ENCODE data around the gene BCL2L2.

GRCh38 chr14:23259426-23259825 lies 47.2 kb upstream of the BCL2L2 start:
- no peak for TF ChIP-seq CTCF (conservative IDR thresholded peaks at IDR 0.05)
- TF ChIP-seq ZFX (IDR thresholded peaks at IDR 0.05): no peak

Data from C4-2B (cell line).